HEK293 (cell line): ENCODE measurements around the gene RIN2.

Experiments
- CTCF ChIA-PET: fragments of 350-600 bp; formaldehyde crosslinking; extraction: SDS; loops from one replicate; lab custom pipeline; 2021; ENCODE audit warnings: antibody characterized with exemption; lab: Yijun Ruan, JAX
- POLR2A ChIA-PET: fragments of 300-600 bp; formaldehyde crosslinking; extraction: SDS; loops from one replicate; lab custom pipeline; 2020; ENCODE audit warnings: antibody characterized with exemption, inconsistent platforms; lab: Yijun Ruan, JAX
- H3K27ac ChIP-seq: fragments of 200-500 bp; sonication (Bioruptor generic); 2 replicates; pipeline ENCODE4 v1.5.1; 2014; ENCODE audit warnings: low read depth, low read length, control low read depth, inconsistent platforms; ENCODE audit errors: extremely low read depth
- H3K36me3 ChIP-seq, 2 experiments: fragments of 200-500 bp in 1 of 2; sonication (Bioruptor generic) in 1 of 2; 1 replicate in 1 of 2; 2 replicates in 1 of 2; pipeline ENCODE4 v1.5.1; 2014 to 2017; ENCODE audit warnings: inconsistent platforms in 2 of 2, low read length in 2 of 2; ENCODE audit not compliant: control insufficient read depth in 2 of 2, insufficient read depth in 1 of 2
- H3K4me1 ChIP-seq: fragments of 200-500 bp; sonication (Bioruptor generic); 2 replicates; pipeline ENCODE4 v1.5.1; 2014; ENCODE audit warnings: mild to moderate bottlenecking, low read length, inconsistent platforms; ENCODE audit not compliant: control insufficient read depth, insufficient read depth
- H3K4me3 ChIP-seq: 2 replicates; pipeline ENCODE4 v1.5.1; 2011; ENCODE audit warnings: low read depth, mild to moderate bottlenecking, control low read depth, low read length, moderate library complexity
- H3K9me3 ChIP-seq: fragments of 200-500 bp; sonication (Bioruptor generic); 2 replicates; pipeline ENCODE4 v1.5.1; 2014; ENCODE audit warnings: low read depth, low read length, inconsistent platforms; ENCODE audit not compliant: control insufficient read depth, insufficient read depth
- BCL11B ChIP-seq: fragments of 450-650 bp; formaldehyde crosslinking; IDR thresholded peaks from 2 replicates; pipeline ENCODE4 v1.5.1; 2016; ENCODE audit warnings: low read depth, missing biosample characterization, missing genetic modification characterization
- FEZF1 ChIP-seq: fragments of 450-650 bp; formaldehyde crosslinking; IDR thresholded peaks from 2 replicates; pipeline ENCODE4 v1.5.1; 2016; ENCODE audit warnings: missing biosample characterization, missing genetic modification characterization
- KLF10 ChIP-seq: fragments of 450-650 bp; IDR thresholded peaks from 2 replicates; pipeline ENCODE4 v1.5.1; 2018; ENCODE audit warnings: missing biosample characterization, mild to moderate bottlenecking, missing genetic modification characterization
- KLF16 ChIP-seq: fragments of 450-650 bp; formaldehyde crosslinking; IDR thresholded peaks from 2 replicates; pipeline ENCODE4 v1.5.1; 2017; ENCODE audit warnings: missing biosample characterization, missing genetic modification characterization
- MZF1 ChIP-seq: fragments of 450-650 bp; formaldehyde crosslinking; IDR thresholded peaks from 2 replicates; pipeline ENCODE4 v1.5.1; 2017; ENCODE audit warnings: missing biosample characterization, missing genetic modification characterization, borderline replicate concordance
- OVOL3 ChIP-seq: fragments of 450-650 bp; formaldehyde crosslinking; IDR thresholded peaks from 2 replicates; pipeline ENCODE4 v1.5.1; 2016; ENCODE audit warnings: missing biosample characterization, missing genetic modification characterization
- REPIN1 ChIP-seq: fragments of 450-650 bp; formaldehyde crosslinking; IDR thresholded peaks from 2 replicates; pipeline ENCODE4 v1.5.1; 2017; ENCODE audit warnings: missing biosample characterization, missing genetic modification characterization, low read depth
- TRIM28 ChIP-seq: IDR thresholded peaks from 2 replicates; pipeline ENCODE4 v1.6.1; 2011; ENCODE audit warnings: low read length, control low read depth, borderline replicate concordance
- ZBTB7A ChIP-seq: fragments of 450-650 bp; formaldehyde crosslinking; IDR thresholded peaks from 2 replicates; pipeline ENCODE4 v1.5.1; 2016; ENCODE audit warnings: low read depth, missing biosample characterization, missing genetic modification characterization
- ZEB2 ChIP-seq: fragments of 450-650 bp; formaldehyde crosslinking; IDR thresholded peaks from 2 replicates; pipeline ENCODE4 v1.5.1; 2016; ENCODE audit warnings: missing biosample characterization, missing genetic modification characterization
- ZNF175 ChIP-seq: fragments of 450-650 bp; formaldehyde crosslinking; IDR thresholded peaks from 2 replicates; pipeline ENCODE4 v1.5.1; 2016; ENCODE audit warnings: missing biosample characterization, missing genetic modification characterization
- ZNF211 ChIP-seq: fragments of 450-650 bp; formaldehyde crosslinking; IDR thresholded peaks from 2 replicates; pipeline ENCODE4 v1.5.1; 2016; ENCODE audit warnings: low read depth, missing biosample characterization, missing genetic modification characterization
- ZNF521 ChIP-seq: fragments of 450-650 bp; formaldehyde crosslinking; IDR thresholded peaks from 2 replicates; pipeline ENCODE4 v1.5.1; 2017; ENCODE audit warnings: missing biosample characterization, mild to moderate bottlenecking, missing genetic modification characterization
- ZNF571 ChIP-seq: fragments of 450-650 bp; formaldehyde crosslinking; IDR thresholded peaks from 2 replicates; pipeline ENCODE4 v1.5.0; 2017; ENCODE audit warnings: missing biosample characterization, missing genetic modification characterization
- ZNF660 ChIP-seq: fragments of 450-650 bp; IDR thresholded peaks from 2 replicates; pipeline ENCODE4 v1.5.1; 2018; ENCODE audit warnings: missing biosample characterization, mild to moderate bottlenecking, missing genetic modification characterization
- ZNF792 ChIP-seq: fragments of 450-650 bp; formaldehyde crosslinking; IDR thresholded peaks from 2 replicates; pipeline ENCODE4 v1.5.1; 2016; ENCODE audit warnings: missing biosample characterization, missing genetic modification characterization
- ZSCAN30 ChIP-seq: fragments of 450-650 bp; IDR thresholded peaks from 2 replicates; pipeline ENCODE4 v1.5.1; 2018; ENCODE audit warnings: missing biosample characterization, mild to moderate bottlenecking, missing genetic modification characterization, moderate library complexity
- TF ChIP-seq, protein P1 (sequence below): fragments of 450-650 bp; formaldehyde crosslinking; conservative IDR thresholded peaks from 2 replicates; pipeline ENCODE4 v1.5.1; 2016; ENCODE audit warnings: low read depth, missing biosample characterization, missing genetic modification characterization
- TF ChIP-seq, protein P2 (sequence below): fragments of 450-650 bp; formaldehyde crosslinking; optimal IDR thresholded peaks from 2 replicates; pipeline ENCODE3; 2016; ENCODE audit warnings: missing biosample characterization, mild to moderate bottlenecking, missing genetic modification characterization
- TF ChIP-seq, protein P3 (sequence below): fragments of 450-650 bp; formaldehyde crosslinking; IDR thresholded peaks from 2 replicates; pipeline ENCODE4 v1.5.1; 2017; ENCODE audit warnings: missing biosample characterization, missing genetic modification characterization
- TF ChIP-seq, protein P4 (sequence below): fragments of 450-650 bp; formaldehyde crosslinking; IDR thresholded peaks from 2 replicates; pipeline ENCODE4 v1.5.1; 2016; ENCODE audit warnings: missing biosample characterization, missing genetic modification characterization

Gene RIN2

DNA sequence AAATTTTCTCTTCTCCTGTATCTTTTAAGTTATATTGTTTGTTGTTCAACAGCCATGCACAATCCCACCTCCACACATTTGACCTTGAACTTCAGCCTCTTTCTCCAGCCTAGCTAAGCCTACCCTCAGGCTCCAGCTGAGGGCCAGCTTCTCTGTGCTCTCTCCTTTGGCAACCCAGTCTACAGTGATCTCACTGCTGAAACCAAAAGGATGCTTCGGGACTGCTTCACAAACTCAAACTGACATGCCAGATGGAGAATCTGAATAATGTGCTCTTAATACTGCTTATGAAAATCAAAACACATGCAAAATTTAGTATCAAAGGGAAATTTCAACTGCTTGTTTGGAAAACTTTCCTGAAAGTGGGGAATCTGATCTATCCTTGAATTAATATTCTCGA, 16.1 kb upstream of the RIN2 start:
- POLR2A ChIA-PET: no interaction called here
- Histone ChIP-seq H3K4me1 (no peaks in the 10 kb centered on the region), H3K4me3 (no peak overlapping the region), H3K27ac (no peak overlapping the region), H3K9me3 (no peaks in the 10 kb centered on the region), H3K36me3 (no peaks in the 10 kb centered on the region)
- CTCF ChIA-PET: interaction anchor here (0.6 kb wide), 1 partner anchor 39 kb away, joined by 3 read pairs; no protein-coding TSS in a partner anchor
- TF ChIP-seq ZNF571 (tag by site-specific recombination) (no peak), ZNF660 (tag by site-specific recombination) (no peak), ZSCAN30 (tag by site-specific recombination) (no peak), OVOL3 (tag by site-specific recombination) (no peak), KLF10 (no peak)
- TF ChIP-seq, protein P1, sequence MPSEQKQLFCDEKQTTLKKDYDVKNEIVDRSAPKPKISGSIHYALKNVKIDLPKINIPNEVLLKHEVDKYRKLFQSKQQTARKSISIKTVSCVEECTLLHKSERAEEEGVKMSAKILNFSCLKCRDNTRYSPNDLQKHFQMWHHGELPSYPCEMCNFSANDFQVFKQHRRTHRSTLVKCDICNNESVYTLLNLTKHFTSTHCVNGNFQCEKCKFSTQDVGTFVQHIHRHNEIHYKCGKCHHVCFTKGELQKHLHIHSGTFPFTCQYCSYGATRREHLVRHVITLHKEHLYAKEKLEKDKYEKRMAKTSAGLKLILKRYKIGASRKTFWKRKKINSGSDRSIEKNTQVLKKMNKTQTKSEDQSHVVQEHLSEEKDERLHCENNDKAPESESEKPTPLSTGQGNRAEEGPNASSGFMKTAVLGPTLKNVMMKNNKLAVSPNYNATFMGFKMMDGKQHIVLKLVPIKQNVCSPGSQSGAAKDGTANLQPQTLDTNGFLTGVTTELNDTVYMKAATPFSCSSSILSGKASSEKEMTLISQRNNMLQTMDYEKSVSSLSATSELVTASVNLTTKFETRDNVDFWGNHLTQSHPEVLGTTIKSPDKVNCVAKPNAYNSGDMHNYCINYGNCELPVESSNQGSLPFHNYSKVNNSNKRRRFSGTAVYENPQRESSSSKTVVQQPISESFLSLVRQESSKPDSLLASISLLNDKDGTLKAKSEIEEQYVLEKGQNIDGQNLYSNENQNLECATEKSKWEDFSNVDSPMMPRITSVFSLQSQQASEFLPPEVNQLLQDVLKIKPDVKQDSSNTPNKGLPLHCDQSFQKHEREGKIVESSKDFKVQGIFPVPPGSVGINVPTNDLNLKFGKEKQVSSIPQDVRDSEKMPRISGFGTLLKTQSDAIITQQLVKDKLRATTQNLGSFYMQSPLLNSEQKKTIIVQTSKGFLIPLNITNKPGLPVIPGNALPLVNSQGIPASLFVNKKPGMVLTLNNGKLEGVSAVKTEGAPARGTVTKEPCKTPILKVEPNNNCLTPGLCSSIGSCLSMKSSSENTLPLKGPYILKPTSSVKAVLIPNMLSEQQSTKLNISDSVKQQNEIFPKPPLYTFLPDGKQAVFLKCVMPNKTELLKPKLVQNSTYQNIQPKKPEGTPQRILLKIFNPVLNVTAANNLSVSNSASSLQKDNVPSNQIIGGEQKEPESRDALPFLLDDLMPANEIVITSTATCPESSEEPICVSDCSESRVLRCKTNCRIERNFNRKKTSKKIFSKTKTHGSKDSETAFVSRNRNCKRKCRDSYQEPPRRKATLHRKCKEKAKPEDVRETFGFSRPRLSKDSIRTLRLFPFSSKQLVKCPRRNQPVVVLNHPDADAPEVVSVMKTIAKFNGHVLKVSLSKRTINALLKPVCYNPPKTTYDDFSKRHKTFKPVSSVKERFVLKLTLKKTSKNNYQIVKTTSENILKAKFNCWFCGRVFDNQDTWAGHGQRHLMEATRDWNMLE (tag by site-specific recombination): no peak
- TF ChIP-seq, all 188 proteins: peak for 0

DNA sequence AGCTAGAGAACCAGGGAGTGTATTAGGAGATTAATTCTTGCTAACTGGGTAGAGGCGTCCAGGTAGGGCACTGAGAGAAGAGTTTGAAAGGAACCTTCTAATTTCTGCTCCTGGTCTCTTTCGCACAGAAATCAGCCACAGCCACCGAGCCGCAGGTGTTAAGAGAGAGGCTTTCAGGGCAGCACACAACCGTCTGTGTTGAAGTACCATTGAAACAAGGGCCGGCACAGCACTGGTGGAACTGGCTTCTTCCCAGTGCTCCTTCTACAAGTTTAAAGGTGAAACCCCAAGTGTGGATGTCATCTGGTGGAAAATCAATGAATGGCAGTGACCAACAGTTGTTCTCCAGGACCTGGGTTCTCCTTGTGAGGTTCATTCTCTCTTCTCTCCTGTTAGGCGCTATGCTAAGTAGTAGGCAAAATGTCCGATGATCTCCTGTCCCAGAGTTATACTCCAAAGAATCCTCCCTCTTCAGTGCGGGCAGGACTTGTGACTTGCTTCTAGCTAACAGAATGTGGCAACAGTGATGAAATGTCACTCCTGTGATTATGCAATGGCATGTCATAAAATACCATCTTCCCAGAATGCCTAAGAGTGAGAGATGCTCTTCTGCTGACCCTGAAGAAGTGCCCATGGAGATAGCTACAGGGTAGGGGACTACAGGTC, 15.0 kb upstream of the RIN2 start:
- no peak overlapping the region for H3K4me3 ChIP-seq

DNA sequence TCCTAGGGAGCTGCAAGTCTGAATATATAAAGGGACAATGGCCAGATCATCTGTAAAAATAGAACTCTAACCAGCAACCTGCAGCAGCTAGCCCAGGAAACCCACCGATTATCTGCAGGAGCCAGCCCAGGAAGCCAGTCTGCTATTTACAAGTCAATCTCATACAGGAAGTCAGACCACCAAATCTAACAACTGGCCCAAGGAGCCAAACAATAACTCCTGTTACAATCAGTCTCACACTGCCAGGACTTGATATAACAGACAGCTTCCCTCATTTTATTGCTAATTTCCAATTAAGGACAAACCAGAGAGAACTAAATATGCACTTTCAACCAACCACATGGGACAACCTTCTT, 14.4 kb upstream of the RIN2 start:
- no peaks in the 10 kb centered on the region for H3K9me3 ChIP-seq
- no peak overlapping the region for H3K4me3 ChIP-seq
- ChIA-PET CTCF (no interaction called here), POLR2A (no interaction called here)
- H3K4me1 ChIP-seq: no peaks in the 10 kb centered on the region
- no peaks in the 10 kb centered on the region for H3K36me3 ChIP-seq
- H3K27ac ChIP-seq: no peak overlapping the region
- TF ChIP-seq ZNF521 (tag by site-specific recombination): no peak
- TF ChIP-seq, protein P2, sequence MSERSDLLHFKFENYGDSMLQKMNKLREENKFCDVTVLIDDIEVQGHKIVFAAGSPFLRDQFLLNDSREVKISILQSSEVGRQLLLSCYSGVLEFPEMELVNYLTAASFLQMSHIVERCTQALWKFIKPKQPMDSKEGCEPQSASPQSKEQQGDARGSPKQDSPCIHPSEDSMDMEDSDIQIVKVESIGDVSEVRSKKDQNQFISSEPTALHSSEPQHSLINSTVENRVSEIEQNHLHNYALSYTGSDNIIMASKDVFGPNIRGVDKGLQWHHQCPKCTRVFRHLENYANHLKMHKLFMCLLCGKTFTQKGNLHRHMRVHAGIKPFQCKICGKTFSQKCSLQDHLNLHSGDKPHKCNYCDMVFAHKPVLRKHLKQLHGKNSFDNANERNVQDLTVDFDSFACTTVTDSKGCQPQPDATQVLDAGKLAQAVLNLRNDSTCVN (tag by site-specific recombination): no peak
- TF ChIP-seq REPIN1 (tag by site-specific recombination): no peak
- no peak for TF ChIP-seq FEZF1 (tag by site-specific recombination)
- TF ChIP-seq, protein P1 (tag by site-specific recombination): no peak
- TF ChIP-seq, protein P3, sequence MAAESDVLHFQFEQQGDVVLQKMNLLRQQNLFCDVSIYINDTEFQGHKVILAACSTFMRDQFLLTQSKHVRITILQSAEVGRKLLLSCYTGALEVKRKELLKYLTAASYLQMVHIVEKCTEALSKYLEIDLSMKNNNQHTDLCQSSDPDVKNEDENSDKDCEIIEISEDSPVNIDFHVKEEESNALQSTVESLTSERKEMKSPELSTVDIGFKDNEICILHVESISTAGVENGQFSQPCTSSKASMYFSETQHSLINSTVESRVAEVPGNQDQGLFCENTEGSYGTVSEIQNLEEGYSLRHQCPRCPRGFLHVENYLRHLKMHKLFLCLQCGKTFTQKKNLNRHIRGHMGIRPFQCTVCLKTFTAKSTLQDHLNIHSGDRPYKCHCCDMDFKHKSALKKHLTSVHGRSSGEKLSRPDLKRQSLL (tag by site-specific recombination): no peak
- TF ChIP-seq, protein P4, sequence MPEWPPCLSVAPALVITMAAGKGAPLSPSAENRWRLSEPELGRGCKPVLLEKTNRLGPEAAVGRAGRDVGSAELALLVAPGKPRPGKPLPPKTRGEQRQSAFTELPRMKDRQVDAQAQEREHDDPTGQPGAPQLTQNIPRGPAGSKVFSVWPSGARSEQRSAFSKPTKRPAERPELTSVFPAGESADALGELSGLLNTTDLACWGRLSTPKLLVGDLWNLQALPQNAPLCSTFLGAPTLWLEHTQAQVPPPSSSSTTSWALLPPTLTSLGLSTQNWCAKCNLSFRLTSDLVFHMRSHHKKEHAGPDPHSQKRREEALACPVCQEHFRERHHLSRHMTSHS (tag by site-specific recombination): no peak
- TF ChIP-seq ZBTB7A (tag by site-specific recombination): no peak

More for the DNA sequence above, 15.0 kb upstream of the RIN2 start:
- ChIA-PET CTCF (no interaction called here), POLR2A (no interaction called here)
- H3K27ac ChIP-seq: no peak overlapping the region
- no peaks in the 10 kb centered on the region for H3K9me3 ChIP-seq
- TF ChIP-seq ZEB2 (tag by site-specific recombination) (no peak), ZNF175 (tag by site-specific recombination) (no peak), KLF16 (tag by site-specific recombination) (no peak), ZNF211 (tag by site-specific recombination) (no peak), BCL11B (no peak), ZBTB7A (tag by site-specific recombination) (no peak), TRIM28 (no peak), MZF1 (tag by site-specific recombination) (no peak), ZNF792 (tag by site-specific recombination) (no peak)
- H3K36me3 ChIP-seq: no peaks in the 10 kb centered on the region
- no peaks in the 10 kb centered on the region for H3K4me1 ChIP-seq
